G401.6 (cell line): Measurements from ENCODE around the gene IER5.
"Not testable (repeated sequence)": the region's sequence is repeated elsewhere in the genome, so short reads cannot be mapped to it uniquely, and the experiment has no call there.

ENCODE experiments used
- FAIRE-seq: peaks from 2 replicates; lab custom pipeline; 2012; peaks lifted over from hg19 to GRCh38; lab: Jason Lieb, UNC

The IER5 gene

DNA sequence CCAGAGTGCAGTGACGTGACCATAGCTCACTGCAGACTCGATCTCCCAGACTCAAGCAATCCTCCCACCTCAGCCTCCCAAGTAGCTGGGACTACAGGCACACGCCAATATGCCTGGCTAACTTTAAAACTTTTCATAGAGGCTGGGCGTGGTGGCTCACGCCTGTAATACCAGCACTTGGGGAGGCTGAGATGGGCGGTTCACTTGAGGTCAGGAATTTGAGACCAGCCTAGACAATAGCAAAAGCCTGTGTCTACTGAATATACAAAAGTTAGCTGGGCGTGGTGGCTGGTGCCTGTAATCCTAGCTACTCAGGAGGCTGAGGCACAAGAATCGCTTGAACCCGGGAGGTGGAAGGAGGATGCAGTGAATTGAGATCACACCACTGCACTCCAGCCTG, 27.5 kb downstream of the IER5 start:
- FAIRE-seq: not testable (repeated sequence)

DNA sequence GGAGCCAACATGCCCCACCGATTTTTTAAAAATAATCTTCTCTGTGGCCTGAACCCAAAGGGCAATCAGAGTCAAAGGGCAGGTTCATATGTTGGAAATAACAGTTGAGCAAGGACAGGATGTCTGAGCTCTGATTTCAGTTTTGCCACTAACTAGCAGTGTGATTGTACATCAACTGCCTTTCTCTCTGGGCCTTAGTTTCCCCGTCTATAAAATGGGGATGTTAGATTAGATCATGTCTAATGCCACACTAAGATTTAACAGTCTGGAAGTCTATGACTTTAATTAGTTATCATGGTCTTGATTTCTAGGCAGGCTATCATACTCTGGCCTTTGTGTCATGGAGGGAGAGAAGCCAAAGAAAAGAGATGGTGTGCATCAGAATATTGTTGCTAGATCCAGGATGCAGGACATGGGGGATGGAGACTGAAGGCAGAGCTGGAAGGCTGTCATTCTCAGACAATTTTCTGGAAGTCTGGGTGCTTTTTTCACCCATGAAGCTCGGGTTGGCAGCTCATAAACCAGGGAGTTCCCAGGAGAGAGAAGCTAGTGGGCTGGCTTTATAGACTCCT, 28.4 kb downstream of the IER5 start:
- FAIRE-seq: no peak

DNA sequence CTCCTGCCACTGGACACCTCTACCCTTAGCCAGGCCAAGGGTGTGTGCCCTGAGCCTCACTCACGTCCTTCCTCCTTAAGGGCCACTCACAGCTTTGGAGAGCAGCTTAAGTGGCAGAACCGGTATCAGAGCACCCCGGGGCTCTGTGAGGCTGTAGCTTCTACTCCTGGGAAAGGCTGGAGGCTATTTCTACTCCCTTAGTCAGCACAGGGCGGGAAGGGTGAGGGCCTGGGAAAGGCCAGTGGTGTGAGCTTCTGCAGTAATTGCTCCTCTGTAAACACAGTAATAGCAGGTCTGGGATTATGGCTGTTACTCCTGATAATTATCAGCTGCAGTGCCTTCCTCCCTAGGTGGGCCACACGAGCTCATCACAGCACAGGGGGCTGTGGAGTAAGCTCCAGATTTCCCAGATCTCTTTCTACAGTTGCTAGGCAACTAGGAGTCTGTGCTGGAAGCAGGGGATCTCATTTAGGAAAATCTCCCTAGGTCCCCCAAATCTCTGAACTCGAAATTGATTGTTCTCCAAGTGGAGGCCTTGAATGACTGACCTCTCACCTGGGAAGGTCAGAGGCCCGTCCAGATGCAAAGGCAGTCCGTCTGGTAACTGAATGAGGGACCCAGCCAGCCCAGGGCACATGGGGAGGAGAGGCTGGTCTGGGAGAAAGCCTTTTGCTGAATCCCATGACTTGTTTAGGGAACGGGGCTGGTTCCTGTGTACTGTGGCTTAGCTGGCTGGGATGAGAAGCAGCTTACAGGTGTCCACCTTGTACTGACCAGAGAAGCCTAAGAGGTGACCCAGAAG, 29.3 kb downstream of the IER5 start:
- FAIRE-seq: no peak

DNA sequence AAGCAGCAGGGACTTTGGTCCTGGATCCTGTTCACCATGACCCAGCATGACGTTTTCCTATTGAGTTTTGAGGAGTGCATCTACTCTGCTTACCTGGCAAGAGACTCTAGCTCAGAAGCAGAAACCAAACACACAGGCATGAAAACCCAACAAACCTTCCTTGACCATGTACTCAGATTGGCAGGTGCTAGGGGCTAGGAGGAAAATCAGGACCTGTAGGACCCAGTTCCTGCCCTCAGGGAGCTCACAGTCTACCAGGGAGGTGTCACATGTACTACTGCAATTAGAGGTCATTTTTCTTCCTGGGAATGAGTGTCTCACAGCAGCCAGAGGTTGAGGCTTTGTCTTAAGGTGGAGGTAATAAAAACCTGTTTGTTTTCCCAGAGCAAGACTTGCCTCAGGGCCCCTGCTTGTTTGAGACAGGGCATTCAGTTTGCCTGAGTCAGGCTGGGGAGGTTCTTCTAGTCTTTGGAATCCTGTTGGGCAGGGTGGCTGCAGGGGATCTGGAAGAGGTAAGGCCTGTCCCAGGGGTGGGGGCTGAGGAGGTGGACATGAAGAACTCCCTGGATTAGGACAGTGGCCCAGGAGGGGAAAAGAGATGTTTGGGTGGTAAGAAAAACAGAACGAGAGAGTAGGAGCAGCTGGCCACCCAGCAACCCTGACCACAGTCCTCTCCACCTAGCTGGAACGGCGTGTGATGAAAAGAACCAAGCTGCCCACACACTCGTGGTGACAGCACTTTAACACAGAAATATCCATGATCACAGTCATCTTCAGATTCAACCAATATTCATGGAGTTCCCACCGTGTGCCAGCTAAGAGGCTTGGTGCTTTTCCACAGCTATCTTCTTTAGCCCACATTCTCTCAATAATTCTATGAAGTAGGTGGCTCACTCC, 30.8 kb downstream of the IER5 start:
- no peak for FAIRE-seq

DNA sequence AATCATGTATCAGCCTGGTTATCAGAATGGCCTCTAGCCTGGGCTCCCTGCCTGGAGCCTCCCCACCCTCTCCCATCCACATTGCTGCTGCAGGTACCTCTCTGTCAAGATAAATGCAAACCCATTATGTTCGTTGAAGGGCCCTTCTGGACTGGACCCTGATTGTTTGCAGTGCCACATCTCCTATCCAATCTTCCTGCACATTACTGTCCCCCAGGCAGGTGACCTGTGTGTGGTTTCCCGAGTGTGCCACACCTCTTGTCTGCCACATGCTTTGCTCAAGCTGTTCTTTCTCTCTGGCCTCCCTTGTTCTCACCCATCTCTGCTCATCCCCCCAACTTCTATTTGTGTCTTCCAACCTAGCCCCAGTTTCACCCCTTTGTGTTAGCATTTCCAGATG, 32.4 kb downstream of the IER5 start:
- no peak for FAIRE-seq

DNA sequence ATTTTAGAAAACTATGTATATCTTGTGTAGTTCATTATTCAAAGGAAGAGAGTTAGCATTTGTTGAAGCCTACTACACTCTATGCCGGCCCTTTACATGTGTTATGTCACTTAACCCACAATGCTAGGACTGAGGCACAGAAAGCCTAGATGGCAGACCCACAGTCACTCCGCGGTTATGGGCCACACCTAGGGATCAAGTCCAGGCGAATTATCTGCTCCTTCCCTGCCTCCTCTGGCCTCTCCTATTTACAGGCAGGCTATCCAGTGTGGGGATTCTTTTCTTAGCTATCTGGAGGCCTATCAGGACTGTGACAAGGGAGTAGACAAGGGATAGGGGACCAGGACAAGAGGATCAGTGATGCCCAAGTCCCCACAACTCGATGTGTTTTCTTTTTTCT, 33.0 kb downstream of the IER5 start:
- no peak for FAIRE-seq

DNA sequence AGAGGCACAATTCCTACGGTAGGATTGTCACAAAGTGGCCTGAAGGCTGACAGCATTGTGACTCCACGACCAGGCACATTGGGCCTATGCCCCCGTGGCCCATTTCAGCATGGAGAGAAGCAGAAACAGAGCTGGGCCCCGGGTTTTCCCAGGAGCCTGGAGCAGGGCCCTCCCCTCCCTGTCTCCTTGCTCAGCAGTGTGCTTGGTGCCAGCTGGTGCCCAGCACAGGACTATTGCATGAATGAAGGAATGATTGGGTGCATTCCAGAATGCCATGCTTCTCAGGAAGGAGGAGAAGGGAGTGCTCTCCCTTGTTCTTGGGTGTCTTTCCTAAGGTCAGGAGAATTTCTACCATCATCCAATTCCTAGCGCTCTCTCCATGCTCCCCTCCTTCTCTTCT, 33.7 kb downstream of the IER5 start:
- FAIRE-seq: no peak

DNA sequence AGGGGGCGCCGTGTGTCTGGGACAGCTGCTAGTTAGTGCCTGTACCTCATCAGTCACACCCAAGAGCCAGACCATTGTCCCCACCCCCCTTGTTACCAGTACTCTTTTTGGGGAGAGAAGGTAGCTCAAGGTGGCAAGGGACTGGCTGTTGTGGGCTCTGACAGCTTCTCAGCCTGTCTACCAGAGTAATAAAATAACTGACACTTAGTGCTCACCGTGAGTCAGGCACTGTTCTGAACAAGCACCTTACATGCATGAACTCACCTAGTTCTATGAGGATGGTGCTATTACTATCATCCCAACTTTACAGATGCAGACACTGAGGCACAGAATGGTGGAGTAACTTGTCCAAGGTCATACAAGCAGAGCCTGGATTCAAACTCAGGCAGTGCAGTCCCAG, 34.7 kb downstream of the IER5 start:
- no peak for FAIRE-seq

DNA sequence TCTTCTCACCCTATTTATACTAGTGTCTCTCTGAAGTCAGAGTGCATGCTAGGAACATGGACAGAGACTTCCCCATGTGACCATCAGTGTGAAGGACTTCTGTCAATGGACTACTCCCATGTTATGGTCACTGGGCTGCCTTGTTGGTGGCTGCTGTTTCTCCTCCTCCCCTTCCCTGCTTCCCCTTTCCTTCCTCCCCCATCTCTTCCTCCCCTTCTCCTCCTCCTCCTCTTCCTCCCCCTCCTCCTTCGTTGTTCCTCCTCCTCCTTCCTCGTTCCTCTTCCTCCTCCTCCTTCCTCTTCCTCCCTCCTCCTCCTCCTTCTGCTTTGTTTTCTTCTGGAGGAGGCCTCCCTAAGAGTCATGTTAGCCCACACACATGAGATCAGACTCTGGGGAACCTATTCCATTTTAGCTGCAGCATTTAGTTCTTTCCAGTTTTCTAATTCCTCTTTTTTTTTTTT, 35.8 kb downstream of the IER5 start:
- FAIRE-seq: no peak

DNA sequence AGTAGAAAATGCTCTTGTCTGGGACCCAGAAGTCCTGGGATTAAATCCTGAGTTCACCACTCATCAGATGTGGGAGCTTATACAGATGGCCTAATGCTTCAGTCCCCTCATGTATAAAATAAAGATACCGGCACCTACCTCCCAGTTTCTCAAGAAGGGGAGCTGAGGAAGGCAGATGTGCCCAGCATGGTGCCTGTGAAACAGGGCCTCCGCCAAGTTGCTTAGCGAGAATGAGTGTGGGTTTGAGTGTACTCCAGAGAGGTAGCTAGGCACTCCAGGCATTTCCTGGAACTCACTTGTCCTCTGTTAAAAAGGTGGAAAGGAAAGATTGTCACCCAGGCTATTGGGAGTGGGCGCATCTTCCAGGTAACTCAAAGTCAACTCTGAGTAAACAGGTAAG, 37.8 kb downstream of the IER5 start:
- FAIRE-seq: no peak

DNA sequence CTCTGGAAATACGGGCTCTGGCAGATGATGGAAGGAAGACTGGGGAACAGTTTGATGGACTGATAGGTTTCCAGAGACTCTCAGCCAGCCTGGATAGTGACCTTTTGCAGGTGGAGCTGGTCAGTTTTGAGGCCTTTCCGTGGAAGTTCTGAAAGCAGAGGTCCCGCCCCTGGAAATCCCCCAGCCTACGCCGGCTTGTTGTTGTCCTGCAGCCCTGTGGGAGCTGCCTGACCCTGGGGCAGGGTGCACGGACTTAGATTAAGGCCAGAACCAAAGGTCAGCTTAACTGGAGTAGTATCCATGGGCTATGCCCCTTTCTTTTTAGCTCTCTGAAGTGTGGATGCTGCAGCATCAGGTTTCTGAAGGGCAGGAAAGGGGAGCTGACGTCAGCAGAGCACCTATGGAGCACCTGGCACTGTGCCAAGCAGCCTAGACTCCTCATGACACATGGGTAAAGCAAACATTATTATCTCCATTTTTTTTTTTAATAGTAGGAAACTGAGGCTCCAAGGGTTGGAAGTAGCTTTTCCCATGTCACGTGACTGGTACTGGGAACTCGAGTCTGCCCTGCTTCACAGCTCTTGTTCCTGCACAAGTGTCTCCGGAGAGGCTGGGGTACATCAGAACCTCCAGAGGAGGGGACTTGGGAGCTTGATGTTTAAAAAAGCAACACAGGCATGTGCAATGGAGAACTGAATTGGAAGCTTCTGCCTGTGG, 38.5 kb downstream of the IER5 start:
- no peak for FAIRE-seq

DNA sequence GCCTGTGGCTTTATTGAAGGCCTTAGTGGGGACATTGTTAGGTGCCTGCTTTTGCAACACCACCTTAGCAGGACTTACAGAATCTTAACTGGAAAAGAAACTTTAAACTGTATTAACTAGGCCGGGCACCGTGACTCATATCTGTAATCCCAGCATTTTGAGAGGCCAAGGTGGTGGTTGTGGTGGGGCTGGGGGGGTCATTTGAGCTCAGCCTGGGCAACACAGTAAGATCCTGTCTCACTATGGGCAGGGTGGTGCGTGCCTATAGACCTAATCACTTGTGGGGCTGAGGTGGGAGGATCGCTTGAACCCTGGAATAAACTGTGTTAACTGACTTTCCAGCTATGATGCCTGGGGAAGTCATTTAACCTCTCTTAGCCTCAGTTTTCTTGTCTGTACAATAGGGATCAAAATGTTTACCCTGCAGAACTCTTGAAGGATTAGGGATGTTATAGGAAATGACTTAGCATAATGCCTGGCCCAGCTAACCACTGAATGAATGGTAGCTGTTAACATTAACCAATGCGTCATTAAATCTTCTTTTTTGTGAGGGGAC, 39.5 kb downstream of the IER5 start:
- no peak for FAIRE-seq

DNA sequence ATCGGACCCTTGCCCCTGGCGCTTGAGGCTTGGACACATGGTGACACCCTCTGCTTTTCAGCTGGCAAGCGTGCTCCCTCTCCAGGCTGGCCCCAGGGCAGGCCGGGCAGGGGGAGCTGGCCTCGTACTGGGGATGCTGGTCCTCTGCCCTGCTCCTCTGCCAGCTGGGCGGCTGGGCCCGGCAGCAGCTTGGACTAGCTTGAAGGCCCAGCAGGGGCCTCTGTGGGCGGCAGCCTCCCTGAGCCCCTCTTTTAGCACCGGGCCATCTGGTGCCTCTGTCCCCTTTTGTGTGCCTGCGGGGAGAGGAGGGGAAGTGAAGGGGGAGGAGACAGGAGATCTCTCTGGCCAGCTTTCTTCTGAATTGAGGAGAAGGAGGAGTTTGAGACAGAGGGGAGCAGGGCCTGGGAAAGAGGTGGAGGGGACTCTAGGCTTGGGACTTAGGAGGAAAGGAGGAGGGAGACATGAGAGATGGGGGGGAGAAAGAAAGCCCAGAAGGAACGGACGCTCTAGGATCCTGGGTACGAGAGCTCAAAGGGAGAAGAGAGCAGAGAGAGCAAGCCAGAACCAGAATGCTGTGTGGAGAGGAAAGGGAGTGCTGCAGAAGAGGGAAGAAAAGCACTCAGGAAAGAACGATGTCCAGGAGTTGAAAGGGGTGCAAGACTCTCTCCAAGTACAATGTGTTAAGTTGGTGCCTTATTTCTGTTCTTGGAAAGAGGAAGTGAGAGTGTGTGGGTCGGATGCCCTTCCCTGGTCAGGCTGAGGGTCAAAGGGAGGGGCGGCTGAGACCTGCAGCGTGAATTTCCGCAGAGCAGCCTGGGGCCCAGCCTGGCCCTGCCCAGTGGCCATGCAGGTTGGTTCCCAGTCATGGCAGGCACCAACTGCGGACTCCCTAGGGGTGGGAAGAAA, 40.3 kb downstream of the IER5 start:
- no peak for FAIRE-seq

DNA sequence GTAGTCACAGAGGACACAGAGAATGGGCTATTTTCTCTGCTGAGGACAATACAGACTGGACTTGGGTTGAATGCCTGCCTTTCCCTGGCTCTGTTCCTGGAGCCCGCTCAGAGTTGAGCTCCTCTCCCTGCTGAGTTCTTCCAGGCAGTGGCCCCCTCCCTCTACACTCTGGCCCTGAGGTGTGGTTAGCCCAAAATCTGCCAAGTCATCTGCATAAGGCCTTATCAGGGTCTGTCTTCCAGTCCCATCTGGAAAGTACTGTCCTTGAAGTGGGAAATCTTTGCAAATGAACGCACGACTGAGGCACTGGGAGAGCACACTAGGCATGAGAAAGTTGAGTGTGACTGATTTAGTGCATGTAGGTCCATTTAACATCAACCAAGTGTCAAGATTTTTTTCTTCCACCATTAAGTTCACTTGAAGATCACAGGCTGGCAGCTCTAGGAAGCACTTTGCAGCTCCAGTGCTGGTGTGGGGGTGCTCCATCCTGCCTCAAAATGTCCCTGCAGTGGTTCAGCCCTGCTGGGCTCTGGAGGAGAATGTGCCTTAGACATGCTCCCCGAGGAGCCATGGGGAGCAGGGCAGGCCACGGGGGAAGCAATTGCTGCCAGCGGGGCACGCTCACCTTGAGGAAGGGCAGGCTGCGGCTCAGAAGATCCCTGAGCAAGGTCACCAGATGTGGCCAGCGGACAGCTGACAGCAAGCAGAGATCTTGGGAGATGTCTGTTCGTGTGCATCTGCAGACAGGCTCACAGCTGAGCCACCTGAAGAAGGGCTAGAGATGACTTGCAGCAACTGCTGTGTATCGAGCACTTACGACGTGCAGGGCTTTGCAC, 41.5 kb downstream of the IER5 start:
- no peak for FAIRE-seq

DNA sequence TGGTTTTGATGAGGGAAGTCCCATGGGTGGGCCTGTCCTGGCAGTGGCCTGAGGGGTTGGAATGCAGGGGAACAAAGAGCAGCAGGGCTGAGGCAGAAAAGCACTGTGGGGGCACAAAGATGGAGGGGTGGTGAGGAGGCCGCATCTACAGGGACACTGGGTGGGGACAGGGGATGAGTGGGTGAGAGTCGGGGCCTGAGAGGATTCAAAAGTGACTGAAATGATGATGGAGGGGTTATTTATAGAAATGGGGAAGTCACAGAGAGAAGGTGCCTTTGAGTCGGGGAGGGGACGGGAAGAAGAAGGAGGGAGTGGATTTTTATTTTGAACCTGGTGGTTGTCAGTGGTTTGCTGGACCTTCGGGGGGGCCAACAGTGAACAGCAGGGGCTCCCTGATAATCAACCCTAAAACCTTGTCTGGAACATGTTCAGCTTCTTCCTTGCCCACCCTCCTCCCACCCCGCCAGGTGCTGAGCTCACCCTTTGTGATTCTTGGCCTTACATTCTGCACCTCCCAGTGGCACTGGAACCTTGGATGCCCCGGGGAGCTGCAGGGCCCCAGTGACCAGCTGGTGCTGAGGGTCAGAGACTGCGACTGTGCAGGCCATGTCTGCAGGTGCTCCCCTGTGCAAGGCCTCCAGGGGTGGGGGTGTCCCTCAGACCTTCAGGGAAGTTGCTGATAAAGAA, 42.9 kb downstream of the IER5 start:
- FAIRE-seq: no peak

DNA sequence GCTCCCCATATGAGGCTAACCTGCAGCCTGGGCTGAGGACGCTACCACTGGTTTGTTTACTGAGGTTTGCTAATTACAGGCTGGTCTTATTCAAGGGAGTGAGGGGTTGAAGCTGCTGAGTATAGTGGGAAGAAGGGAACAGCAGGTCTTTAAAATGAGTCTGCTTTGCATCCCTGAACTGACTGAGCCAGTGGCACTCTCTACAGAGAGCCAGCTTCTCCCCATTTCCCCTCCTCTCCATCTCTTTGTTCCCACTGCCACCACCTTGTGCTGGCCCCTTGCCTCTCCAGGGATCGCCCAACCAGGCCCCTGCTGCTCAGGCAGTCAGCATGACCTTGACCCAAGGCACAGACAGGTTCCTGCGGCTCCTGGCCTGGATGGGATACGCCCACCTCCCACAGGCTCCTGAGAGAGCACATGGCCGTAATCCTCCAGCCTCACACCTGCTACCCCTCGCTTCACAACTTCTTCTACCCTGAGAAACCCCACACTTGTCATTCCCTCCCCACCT, 45.0 kb downstream of the IER5 start:
- no peak for FAIRE-seq

DNA sequence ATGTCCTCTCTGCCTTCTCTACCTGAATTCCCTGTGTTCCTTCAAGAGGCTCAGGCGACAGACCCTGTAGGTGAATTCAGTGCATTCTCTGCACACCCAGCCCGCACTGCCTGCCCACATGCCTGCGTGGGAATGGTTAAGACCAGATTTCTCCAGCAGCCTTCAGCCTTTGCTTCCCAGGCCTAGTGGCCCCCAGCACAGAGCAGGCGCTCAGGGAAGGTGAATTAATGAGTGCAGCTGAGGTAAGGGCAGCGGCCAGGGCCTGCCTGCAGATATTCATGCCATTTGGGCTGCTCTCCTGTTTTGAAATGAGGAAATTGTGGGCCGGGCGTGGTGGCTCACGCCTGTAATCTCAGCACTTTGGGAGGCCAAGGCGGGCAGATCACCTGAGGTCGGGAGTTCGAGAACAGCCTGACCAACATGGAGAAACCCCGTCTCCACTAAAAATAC, 45.5 kb downstream of the IER5 start:
- FAIRE-seq: no peak

DNA sequence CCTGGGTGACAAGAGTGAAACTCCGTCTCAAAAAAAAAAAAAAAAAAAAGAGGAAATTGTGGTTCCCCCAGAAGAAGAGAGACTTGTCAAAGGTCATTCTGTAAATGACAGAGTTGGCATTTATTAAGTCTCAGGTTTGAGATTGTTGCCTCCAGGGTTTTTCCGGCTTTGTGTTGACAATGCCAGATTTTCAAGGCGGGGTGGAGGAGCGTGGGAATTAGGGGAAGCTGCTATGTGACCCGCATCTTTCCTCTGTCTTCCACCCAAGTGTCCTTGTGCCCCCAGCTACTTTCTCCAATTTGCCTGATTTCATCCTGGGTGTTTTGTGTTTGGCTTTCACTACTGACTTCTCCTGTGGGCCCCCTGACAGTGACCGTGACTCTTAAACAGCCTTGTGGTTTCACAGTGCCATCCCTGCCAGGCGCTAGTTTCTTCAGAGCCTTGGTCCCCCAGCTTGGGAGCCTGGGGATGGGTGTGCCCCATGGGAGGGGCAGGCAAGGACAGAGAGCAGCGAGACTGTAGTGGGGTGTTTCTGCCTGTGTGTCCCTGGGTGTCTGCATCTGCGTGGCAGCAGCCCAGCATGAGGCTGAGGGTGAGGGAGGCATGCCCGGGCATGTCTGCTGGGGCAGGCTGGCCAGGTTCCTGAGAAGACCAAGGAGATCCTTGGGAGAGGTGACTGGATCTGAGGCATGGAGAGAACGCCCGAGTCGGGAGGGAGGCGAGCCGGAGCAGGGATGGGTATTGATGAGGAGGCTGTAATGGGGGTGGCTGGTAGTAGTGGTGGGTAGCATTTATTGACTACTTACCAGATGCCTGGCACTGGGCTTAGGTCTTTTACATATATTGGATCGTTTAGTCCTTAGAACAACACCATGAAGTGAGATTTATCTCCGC, 46.3 kb downstream of the IER5 start:
- no peak for FAIRE-seq
